Mesodermal cell (in vitro differentiated cells): ENCODE results near the gene PRKCD.
"Not testable (repeated sequence)": the region's sequence is repeated elsewhere in the genome, so short reads cannot be mapped to it uniquely, and the experiment has no call there.

Experiments used
- H3K27ac ChIP-seq: 2 replicates; pipeline ENCODE4 v1.7.0; 2013; ENCODE audit warnings: mild to moderate bottlenecking, low read depth, low read length, moderate library complexity; ENCODE audit not compliant: severe bottlenecking
- H3K36me3 ChIP-seq: 2 replicates; pipeline ENCODE4 v1.7.1; 2013; ENCODE audit warnings: mild to moderate bottlenecking, low read length, moderate library complexity; ENCODE audit not compliant: control insufficient read depth, insufficient read depth
- H3K4me1 ChIP-seq: one replicate; pipeline ENCODE4 v1.7.1; 2013; ENCODE audit warnings: mild to moderate bottlenecking, low read length; ENCODE audit not compliant: insufficient read depth, control insufficient read depth, poor library complexity, severe bottlenecking
- H3K4me3 ChIP-seq: 2 replicates; pipeline ENCODE4 v1.7.0; 2013; ENCODE audit warnings: low read length, control low read depth, mild to moderate bottlenecking; ENCODE audit not compliant: insufficient read depth, poor library complexity, severe bottlenecking; ENCODE audit errors: extremely low read depth
- H3K9me3 ChIP-seq: 2 replicates; pipeline ENCODE4 v1.7.1; 2013; ENCODE audit warnings: mild to moderate bottlenecking, low read length, moderate library complexity; ENCODE audit not compliant: control insufficient read depth
- WGBS, 2 experiments: methylation state at CpG; one replicate each; pipeline ENCODE4 v1.1.5; 2013; ENCODE audit warnings: missing lambda C conversion rate in 2 of 2; ENCODE audit not compliant: insufficient coverage in 2 of 2; 5-methylcytosine and 5-hydroxymethylcytosine counted together

The PRKCD gene

GRCh38 chr3:53149699-53150098 lies 11.3 kb upstream of the PRKCD start:
- WGBS, 2 experiments: 71 to 94% methylated on average over 3 of the region's 4 CpGs
- no peak overlapping the region for H3K27ac ChIP-seq

GRCh38 chr3:53150247-53151085 lies 10.5 kb upstream of the PRKCD start:
- H3K4me3 ChIP-seq: no peak overlapping the region
- no peaks in the 10 kb centered on the region for H3K36me3 ChIP-seq
- H3K27ac ChIP-seq: no peak overlapping the region
- H3K4me1 ChIP-seq: peaks cover 3% of the 10 kb centered on the region
- 87 to 90% methylated on average over 7 of the region's 7 CpGs for WGBS, 2 experiments
- no peaks in the 10 kb centered on the region for H3K9me3 ChIP-seq

More at GRCh38 chr3:53149699-53150098, 11.3 kb upstream of the PRKCD start:
- Histone ChIP-seq H3K9me3 (no peaks in the 10 kb centered on the region), H3K4me1 (peaks cover 3% of the 10 kb centered on the region), H3K36me3 (no peaks in the 10 kb centered on the region), H3K4me3 (no peak overlapping the region)

- not testable (repeated sequence) for H3K9me3 ChIP-seq, H3K27ac ChIP-seq, H3K4me1 ChIP-seq, H3K36me3 ChIP-seq, H3K4me3 ChIP-seq
- WGBS, 2 experiments: 89 to 91% methylated on average over 5 to 6 of the region's 9 CpGs
Measured at GRCh38 chr3:53151086-53151438, 9.9 kb upstream of the PRKCD start.

- no peaks in the 10 kb centered on the region for H3K9me3 ChIP-seq
- 87 to 96% methylated on average over 4 of the region's 5 CpGs for WGBS, 2 experiments
Measured at GRCh38 chr3:53151465-53151864, 9.5 kb upstream of the PRKCD start.

GRCh38 chr3:53151870-53152660 lies 8.9 kb upstream of the PRKCD start:
- Histone ChIP-seq H3K4me1 (no peaks in the 10 kb centered on the region), H3K27ac (no peak overlapping the region), H3K4me3 (no peak overlapping the region), H3K36me3 (no peaks in the 10 kb centered on the region), H3K9me3 (no peaks in the 10 kb centered on the region)
- 88% methylated on average over 20 of the region's 20 CpGs for WGBS, 2 experiments

More at GRCh38 chr3:53151465-53151864, 9.5 kb upstream of the PRKCD start:
- Histone ChIP-seq H3K4me3 (no peak overlapping the region), H3K4me1 (peaks cover 2% of the 10 kb centered on the region), H3K36me3 (no peaks in the 10 kb centered on the region), H3K27ac (no peak overlapping the region)

- Histone ChIP-seq H3K27ac (no peak overlapping the region), H3K9me3 (no peaks in the 10 kb centered on the region), H3K36me3 (no peaks in the 10 kb centered on the region), H3K4me3 (no peak overlapping the region), H3K4me1 (no peaks in the 10 kb centered on the region)
- 93 to 100% methylated on average over 2 to 3 of the region's 3 CpGs for WGBS, 2 experiments
Measured at GRCh38 chr3:53153264-53153823, 7.7 kb upstream of the PRKCD start.

GRCh38 chr3:53153980-53154379 lies 7.0 kb upstream of the PRKCD start:
- H3K27ac ChIP-seq: no peak overlapping the region
- no peaks in the 10 kb centered on the region for H3K36me3 ChIP-seq
- H3K4me3 ChIP-seq: no peak overlapping the region
- WGBS, 2 experiments: 60% methylated on average over 1 of the region's 6 CpGs; no CpG with 5 or more reads in 1 of the 2 experiments
- H3K4me1 ChIP-seq: no peaks in the 10 kb centered on the region
- no peaks in the 10 kb centered on the region for H3K9me3 ChIP-seq

GRCh38 chr3:53154881-53155285 lies 6.1 kb upstream of the PRKCD start:
- Histone ChIP-seq H3K9me3 (no peaks in the 10 kb centered on the region), H3K4me3 (no peak overlapping the region), H3K27ac (no peak overlapping the region), H3K36me3 (no peaks in the 10 kb centered on the region), H3K4me1 (no peaks in the 10 kb centered on the region)
- WGBS, 2 experiments: 78 to 92% methylated on average over 2 to 3 of the region's 4 CpGs

GRCh38 chr3:53155760-53156159 lies 5.2 kb upstream of the PRKCD start:
- Histone ChIP-seq H3K36me3 (no peaks in the 10 kb centered on the region), H3K27ac (no peak overlapping the region), H3K4me3 (no peak overlapping the region), H3K4me1 (no peaks in the 10 kb centered on the region), H3K9me3 (no peaks in the 10 kb centered on the region)
- 84 to 91% methylated on average over 2 to 4 of the region's 6 CpGs for WGBS, 2 experiments

- H3K9me3 ChIP-seq: no peaks in the 10 kb centered on the region
- H3K4me3 ChIP-seq: no peak overlapping the region
- H3K36me3 ChIP-seq: no peaks in the 10 kb centered on the region
- no peak overlapping the region for H3K27ac ChIP-seq
- 91 to 94% methylated on average over 12 to 13 of the region's 36 CpGs for WGBS, 2 experiments
- H3K4me1 ChIP-seq: no peaks in the 10 kb centered on the region
Measured at GRCh38 chr3:53156368-53156834, 4.6 kb upstream of the PRKCD start.
